AML-193 (cell line): Measurements from ENCODE around the gene MIEF1.
A peak's percentile ranks its signal among the peaks of the same experiment; 100 is the strongest.

ENCODE experiments used
- DNase-seq, 2 experiments: peaks; one replicate each; lab custom pipeline; 2025; lab: John Stamatoyannopoulos, UW

MIEF1 gene

GRCh38 chr22:39528080-39528661 lies 26.1 kb downstream of the MIEF1 start:
- no peak for DNase-seq

GRCh38 chr22:39528681-39529486 lies 26.8 kb downstream of the MIEF1 start:
- peak; percentile 72 to 78 for DNase-seq

GRCh38 chr22:39529487-39529851 lies 27.4 kb downstream of the MIEF1 start:
- no peak for DNase-seq

GRCh38 chr22:39530116-39530515 lies 28.0 kb downstream of the MIEF1 start:
- no peak for DNase-seq

- peak; percentile 9 to 50 for DNase-seq
Observed at GRCh38 chr22:39530692-39531331, 28.7 kb downstream of the MIEF1 start.

GRCh38 chr22:39532215-39533073 lies 30.4 kb downstream of the MIEF1 start, which contains the start of gene RPS19BP1:
Gene RPS19BP1, minus strand, starts transcription at chr22:39532748. Its CDS starts 10 bp downstream, at chr22:39532738.
- peak; percentile 99 for DNase-seq

- DNase-seq: no peak
Observed at GRCh38 chr22:39534092-39534506, 32.0 kb downstream of the MIEF1 start.

GRCh38 chr22:39534591-39535356 lies 32.7 kb downstream of the MIEF1 start:
- DNase-seq: peak; percentile 36 to 60

- no peak for DNase-seq
Observed at GRCh38 chr22:39535357-39535725, 33.3 kb downstream of the MIEF1 start.

- DNase-seq: no peak
Observed at GRCh38 chr22:39535831-39536449, 33.9 kb downstream of the MIEF1 start.

- no peak for DNase-seq
Observed at GRCh38 chr22:39536711-39537110, 34.6 kb downstream of the MIEF1 start.

GRCh38 chr22:39537975-39538374 lies 35.9 kb downstream of the MIEF1 start:
- no peak for DNase-seq

- DNase-seq: peak; percentile 23 to 24
Observed at GRCh38 chr22:39543095-39543494, 41.0 kb downstream of the MIEF1 start.

GRCh38 chr22:39545386-39546365 lies 43.6 kb downstream of the MIEF1 start:
- DNase-seq: no peak

GRCh38 chr22:39546889-39547586 lies 44.9 kb downstream of the MIEF1 start:
- DNase-seq: no peak

- no peak for DNase-seq
Observed at GRCh38 chr22:39547587-39547947, 45.5 kb downstream of the MIEF1 start.

- no peak for DNase-seq
Observed at GRCh38 chr22:39553429-39553828, 51.3 kb downstream of the MIEF1 start.

- DNase-seq: no peak
Observed at GRCh38 chr22:39554151-39554550, 52.1 kb downstream of the MIEF1 start.
